AG04449 (cell line): ENCODE data around the gene VAPB.

Source experiments
- CTCF ChIA-PET: fragments of 350-600 bp; formaldehyde crosslinking; extraction: SDS; loops from one replicate; lab custom pipeline; 2021; ENCODE audit warnings: antibody characterized with exemption; lab: Yijun Ruan, JAX
- POLR2A ChIA-PET: fragments of 400-600, 350-600 bp; formaldehyde crosslinking; extraction: SDS; loops from one replicate; lab custom pipeline; 2020; ENCODE audit warnings: antibody characterized with exemption, inconsistent platforms; lab: Yijun Ruan, JAX
- DNase-seq: peaks from one replicate; pipeline ENCODE4 v3.0.0-alpha.2; 2010; ENCODE audit warnings: low read depth, low spot score
- H3K4me3 ChIP-seq: 2 replicates; pipeline ENCODE4 v1.5.1; 2011; ENCODE audit warnings: low read depth, mild to moderate bottlenecking, control low read depth, low read length
- TF ChIP-seq, protein P1 (sequence below): IDR thresholded peaks from one replicate; pipeline ENCODE4 v1.5.1; 2011; ENCODE audit warnings: mild to moderate bottlenecking, moderate library complexity, low read length, control low read depth, inconsistent platforms; ENCODE audit not compliant: insufficient read depth; ENCODE audit errors: missing control alignments

Gene VAPB

GRCh38 chr20:58461104-58461503 is 72.1 kb downstream of the VAPB start:
- H3K4me3 ChIP-seq = no peak overlapping the region
- TF ChIP-seq, protein P1, sequence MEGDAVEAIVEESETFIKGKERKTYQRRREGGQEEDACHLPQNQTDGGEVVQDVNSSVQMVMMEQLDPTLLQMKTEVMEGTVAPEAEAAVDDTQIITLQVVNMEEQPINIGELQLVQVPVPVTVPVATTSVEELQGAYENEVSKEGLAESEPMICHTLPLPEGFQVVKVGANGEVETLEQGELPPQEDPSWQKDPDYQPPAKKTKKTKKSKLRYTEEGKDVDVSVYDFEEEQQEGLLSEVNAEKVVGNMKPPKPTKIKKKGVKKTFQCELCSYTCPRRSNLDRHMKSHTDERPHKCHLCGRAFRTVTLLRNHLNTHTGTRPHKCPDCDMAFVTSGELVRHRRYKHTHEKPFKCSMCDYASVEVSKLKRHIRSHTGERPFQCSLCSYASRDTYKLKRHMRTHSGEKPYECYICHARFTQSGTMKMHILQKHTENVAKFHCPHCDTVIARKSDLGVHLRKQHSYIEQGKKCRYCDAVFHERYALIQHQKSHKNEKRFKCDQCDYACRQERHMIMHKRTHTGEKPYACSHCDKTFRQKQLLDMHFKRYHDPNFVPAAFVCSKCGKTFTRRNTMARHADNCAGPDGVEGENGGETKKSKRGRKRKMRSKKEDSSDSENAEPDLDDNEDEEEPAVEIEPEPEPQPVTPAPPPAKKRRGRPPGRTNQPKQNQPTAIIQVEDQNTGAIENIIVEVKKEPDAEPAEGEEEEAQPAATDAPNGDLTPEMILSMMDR = no peak
- POLR2A ChIA-PET = no interaction called here
- DNase-seq = no peak
- CTCF ChIA-PET = no interaction called here

- TF ChIP-seq, protein P1 = no peak
- POLR2A ChIA-PET = no interaction called here
- CTCF ChIA-PET = no interaction called here
These were observed 72.9 kb downstream of the VAPB start for GRCh38 chr20:58461899-58462298.

DNA sequence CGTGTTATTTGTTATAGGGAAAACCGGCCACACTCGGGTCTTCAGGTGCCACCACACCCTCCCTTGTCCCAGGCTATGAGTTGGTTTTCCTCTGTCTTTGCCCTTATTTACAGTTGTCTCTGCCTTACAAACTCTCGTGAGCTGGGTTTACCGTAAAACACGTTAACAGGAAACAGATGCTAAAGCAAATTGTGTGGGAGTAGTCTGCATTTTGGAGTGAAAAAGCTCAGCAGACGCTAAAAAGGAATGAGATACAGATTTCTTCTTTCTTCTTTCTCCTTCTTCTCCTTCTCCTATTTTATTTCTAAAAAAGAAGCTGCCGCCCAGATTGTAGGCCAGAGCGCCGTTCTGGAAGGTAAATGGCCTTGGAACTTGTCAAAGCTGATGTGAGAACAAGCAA is 74.2 kb downstream of the VAPB start:
- TF ChIP-seq, protein P1 = no peak
- ChIA-PET CTCF (interaction anchor here (1.2 kb wide), 1 partner anchor 15 kb away, joined by 4 read pairs; no protein-coding TSS in a partner anchor), POLR2A (no interaction called here)
- H3K4me3 ChIP-seq = no peak overlapping the region
- no peak for DNase-seq

More at GRCh38 chr20:58461899-58462298, 72.9 kb downstream of the VAPB start:
- no peak overlapping the region for H3K4me3 ChIP-seq
- no peak for DNase-seq

- ChIA-PET POLR2A (no interaction called here), CTCF (interaction anchor here (0.9 to 1.1 kb wide), 2 partner anchors 228 to 231 kb away, joined by 3 to 4 read pairs; no protein-coding TSS in a partner anchor)
- TF ChIP-seq, protein P1 = no peak
- H3K4me3 ChIP-seq = no peak overlapping the region
- DNase-seq = no peak
These were observed 75.8 kb downstream of the VAPB start for GRCh38 chr20:58464838-58465237.

DNA sequence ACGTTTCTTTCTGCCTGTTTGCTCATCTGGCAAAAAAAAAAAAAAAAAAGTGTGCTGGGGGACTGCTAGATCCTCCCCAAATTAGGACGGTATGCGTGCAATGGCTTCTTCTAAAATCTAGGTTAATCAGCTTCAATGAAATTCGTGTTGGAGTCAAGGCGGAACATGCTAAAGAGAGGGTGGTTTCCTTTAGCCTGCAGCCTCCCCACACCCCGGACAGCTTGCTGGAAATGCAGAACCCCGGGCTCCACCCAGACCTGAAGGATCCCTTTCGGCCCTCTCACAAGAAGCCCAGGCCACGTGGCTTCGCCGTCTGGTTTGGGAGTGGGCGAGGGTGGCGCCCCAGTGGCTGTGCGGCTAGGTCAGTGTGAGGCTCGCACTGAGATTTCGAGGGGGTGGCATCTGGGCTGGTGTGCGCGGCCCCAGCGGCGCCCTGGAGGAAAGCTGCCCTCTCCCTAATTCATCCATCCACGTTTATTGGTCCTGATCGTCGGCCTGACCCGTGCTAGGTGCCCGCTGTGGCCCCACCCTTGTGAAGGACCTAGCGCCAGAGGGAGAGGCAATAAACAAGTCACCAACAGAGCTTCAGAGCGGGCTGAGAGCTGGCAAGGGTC is 77.2 kb downstream of the VAPB start:
- no peak for DNase-seq
- no peak overlapping the region for H3K4me3 ChIP-seq
- TF ChIP-seq, protein P1 = no peak
- ChIA-PET CTCF (interaction anchor here (0.8 kb wide), 1 partner anchor 18 kb away, joined by 3 read pairs; no protein-coding TSS in a partner anchor), POLR2A (no interaction called here)

GRCh38 chr20:58466729-58467571 is 77.9 kb downstream of the VAPB start:
- DNase-seq = no peak
- ChIA-PET POLR2A (no interaction called here), CTCF (no interaction called here)
- TF ChIP-seq, protein P1 = no peak
- no peak overlapping the region for H3K4me3 ChIP-seq
